ENCODE measurements around the gene SLC5A10.
"Not testable (repeated sequence)": the region's sequence is repeated elsewhere in the genome, so short reads cannot be mapped to it uniquely, and the experiment has no call there.

SLC5A10 gene

DNA sequence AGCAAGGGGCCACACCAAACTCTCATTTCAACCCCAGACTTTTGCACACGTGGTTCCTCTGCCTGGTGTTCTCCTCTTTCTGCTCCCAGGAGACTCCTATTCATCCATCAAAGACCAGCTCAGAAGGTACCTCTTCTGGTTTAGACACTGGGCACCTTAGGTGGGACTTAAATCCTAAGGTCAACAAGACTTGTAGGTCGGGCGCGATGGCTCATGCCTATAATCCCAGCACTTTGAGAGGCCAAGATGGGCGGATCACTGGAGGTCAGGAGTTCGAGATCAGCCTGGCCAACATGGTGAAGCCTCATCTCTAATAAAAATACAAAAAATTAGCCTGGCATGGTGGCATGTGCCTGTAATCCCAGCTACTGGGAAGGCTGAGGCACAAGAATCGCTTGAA lies 95.5 kb downstream of the SLC5A10 start:
- not testable (repeated sequence) for DNase-seq

DNA sequence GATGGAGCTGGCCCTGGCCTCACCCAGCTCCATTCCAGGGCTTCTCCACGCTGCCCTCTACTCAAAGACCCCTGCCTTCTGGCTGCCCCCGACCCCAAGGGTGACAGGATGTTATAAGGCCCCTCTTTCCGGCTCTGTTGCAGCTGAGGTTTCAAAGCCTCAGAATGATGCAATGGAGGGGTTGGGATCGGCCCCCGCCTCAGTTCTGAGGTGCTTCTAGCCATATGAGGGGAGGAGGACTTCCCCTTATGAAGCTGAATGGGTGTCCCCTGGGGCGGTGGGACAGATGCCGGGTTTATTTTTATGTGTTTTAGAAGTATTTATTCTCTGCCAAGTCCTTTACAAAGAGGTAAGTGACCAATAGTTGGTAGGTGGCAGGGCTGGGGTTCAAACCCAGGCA lies 96.9 kb downstream of the SLC5A10 start:
- not testable (repeated sequence) for DNase-seq

GRCh38 chr17:19055447-19055846 lies 103.5 kb downstream of the SLC5A10 start:
- DNase-seq, result not testable (repeated sequence)

GRCh38 chr17:19062009-19062717 lies 110.2 kb downstream of the SLC5A10 start:
- DNase-seq, result not testable (repeated sequence)

DNA sequence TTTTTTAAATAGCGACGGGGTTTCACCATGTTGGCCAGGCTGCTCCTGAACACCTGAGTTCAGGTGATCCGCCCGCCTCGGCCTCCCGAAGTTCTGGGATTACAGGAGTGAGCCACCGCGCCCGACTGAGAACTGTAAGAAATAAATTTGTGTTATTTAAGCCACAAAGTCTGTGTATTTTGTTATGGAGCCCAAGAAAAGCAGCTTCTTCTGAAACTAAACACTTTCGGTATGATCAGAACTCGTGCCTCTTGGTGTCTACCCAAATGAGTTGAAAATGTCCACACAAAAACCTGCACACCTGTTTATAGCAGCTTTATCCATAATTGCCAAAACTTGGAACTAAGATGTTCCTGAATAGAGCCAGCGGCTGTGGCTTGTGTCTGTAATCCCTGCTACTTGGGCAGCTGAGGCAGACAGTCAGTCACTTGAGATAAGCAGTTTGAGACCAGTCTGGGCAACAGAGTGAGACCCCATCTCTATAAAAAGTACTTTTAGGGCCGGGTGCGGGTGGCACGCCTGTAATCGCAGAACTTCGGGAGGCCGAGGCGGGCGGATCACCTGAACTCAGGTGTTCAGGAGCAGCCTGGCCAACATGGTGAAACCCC lies 110.9 kb downstream of the SLC5A10 start:
- not testable (repeated sequence) for DNase-seq

DNA sequence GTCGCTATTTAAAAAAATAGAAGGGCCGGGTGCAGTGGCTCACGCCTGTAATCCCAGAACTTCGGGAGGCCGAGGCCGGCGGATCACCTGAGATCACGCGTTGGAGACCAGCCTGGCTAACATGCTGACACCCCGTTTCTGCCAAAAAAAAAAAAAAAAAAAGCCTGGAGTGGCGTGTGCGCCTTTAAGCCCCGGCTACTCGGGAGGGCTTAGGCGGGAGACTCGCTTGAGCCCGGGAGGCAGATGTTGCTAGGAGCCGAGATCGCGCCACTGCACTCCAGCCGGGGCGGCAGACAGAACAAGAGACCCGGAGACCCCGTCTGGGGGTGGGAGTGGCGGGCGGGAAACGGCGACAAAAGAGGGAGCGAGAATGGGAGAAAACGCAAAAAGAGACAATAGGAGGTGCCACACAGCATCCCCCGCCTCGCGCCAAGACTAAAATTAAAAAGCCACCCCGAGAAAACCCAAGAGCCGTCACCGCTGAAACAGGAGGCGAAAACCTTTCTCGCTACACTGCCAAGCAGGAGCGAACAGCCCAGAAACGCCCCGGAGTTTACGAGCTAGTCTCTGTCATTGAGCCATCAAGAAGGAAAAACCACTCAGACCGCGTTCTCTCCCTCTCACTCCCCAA lies 111.5 kb downstream of the SLC5A10 start:
- DNase-seq, result not testable (repeated sequence)

DNA sequence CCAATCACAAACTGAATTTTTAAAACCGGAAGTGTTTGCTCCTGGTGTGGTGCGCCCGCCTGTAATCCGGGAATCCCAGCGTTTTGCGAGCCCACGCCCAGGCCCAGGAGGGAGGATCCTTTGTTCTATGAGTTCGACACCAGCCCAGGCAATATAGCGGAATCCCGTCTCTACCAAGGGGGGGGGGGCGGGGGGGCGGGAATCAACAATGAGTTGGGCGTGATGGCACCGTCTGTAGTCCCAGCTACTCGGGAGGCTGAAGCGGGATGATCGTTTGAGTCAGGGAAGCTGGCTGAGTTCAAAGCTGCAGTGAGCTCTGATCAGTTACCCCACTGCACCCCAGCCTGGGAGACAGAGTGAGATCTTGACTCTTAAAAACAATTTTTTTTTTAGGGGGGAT lies 112.4 kb downstream of the SLC5A10 start:
- not testable (repeated sequence) for DNase-seq

DNA sequence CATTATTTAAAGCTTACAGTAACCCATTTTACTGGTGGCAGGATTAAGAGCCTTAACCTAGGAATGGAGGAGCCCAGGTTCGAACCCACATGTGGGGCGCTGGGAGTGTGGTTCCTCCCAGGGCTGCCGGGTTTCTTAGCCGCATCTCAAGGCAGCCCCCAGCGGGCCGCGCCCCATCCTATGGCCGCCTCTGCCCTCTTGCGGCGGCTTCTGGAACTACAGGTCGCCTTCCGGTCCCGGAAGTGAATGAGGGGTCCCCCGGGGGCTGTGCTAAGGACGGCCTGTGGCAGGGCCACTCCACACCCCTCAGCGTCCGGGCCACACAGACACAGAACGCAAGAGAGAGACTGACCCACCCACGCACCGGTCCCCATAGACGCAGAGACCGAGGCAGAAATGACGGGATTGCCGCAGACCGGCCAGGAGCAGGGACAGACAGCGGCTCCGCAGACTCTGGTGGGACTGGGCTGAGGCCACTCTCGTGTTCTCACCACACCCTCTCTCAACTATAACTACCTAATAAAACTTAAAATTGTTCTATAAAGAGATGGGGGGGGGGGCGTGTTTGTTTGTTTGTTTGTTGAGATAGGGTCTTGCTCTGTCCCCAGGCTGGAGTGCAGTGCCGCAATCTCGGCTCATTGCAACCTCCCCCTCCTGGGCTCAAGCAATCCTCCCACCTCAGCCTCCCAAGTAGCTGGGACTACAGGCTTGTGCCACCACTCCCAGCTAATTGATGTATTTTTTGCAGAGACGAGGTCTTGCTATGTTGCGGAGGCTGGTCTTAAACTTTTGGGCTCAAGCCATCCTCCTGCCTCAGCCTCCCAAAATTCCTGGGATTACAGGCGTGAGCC lies 118.6 kb downstream of the SLC5A10 start:
- DNase-seq, result not testable (repeated sequence)
